ENCODE measurements around the gene DDX27. TPM values are rescaled to one million over a fixed set of nuclear protein-coding genes. Genes with fewer than 3 reads are reported as not detected.
A peak's percentile ranks its signal among the peaks of the same experiment; 100 is the strongest.

DDX27 gene
- total and polyA plus RNA-seq, 9 of the 15 experiments (the other 6 are each of a cell fraction or from before 2014, with no cell fraction given), result 17.9 to 79.3 (median 57.0) TPM

GRCh38 chr20:49278036-49278817 is 59.0 kb downstream of the DDX27 start, which contains the start of gene ZNFX1 (continued):
- TF ChIP-seq AFF1 (IDR thresholded peaks at IDR 0.05; ENCODE audit: low read depth in 1 of 2, partially characterized antibody in 2 of 2) (peak; percentile 77 to 88), SAP30 (IDR thresholded peaks at IDR 0.05; ENCODE audit: borderline replicate concordance, insufficient read depth, low read depth, low read length, poor library complexity, severe bottlenecking) (peak; percentile 57), BHLHE40 (IDR thresholded peaks at IDR 0.05; ENCODE audit: low read length) (peak; percentile 84), PHF21A (IDR thresholded peaks at IDR 0.05; ENCODE audit: borderline replicate concordance, low read depth) (no peak; the same call in 1 of the 2 replicates), ZBTB9 (CRISPR knock-in tag; IDR thresholded peaks at IDR 0.05) (peak; percentile 77; the same call in 1 of the 2 replicates), SIX5 (IDR thresholded peaks at IDR 0.05; ENCODE audit: borderline replicate concordance in 1 of 2, insufficient read depth in 1 of 2, low read depth in 1 of 2, low read length in 2 of 2) (peak; percentile 76 to 82), ETV6 (IDR thresholded peaks at IDR 0.05; ENCODE audit: borderline replicate concordance in 1 of 2, low read depth in 2 of 2, low read length in 1 of 2) (0 out of 4 replicates have a peak, but pooled peaks of 1 of the 2 experiments have one; percentile 23), ETV6 (CRISPR knock-in tag; IDR thresholded peaks at IDR 0.05; ENCODE audit: borderline replicate concordance) (no peak), PML (IDR thresholded peaks at IDR 0.05; ENCODE audit: low read length) (peak; percentile 97), HEY1 (CRISPR knock-in tag; IDR thresholded peaks at IDR 0.05; ENCODE audit: borderline replicate concordance) (no peak), RAD21 (CRISPR knock-in tag; conservative IDR thresholded peaks at IDR 0.05 in 1 of 2, IDR thresholded peaks at IDR 0.05 in 1 of 2) (peak in 1 of 2 experiments; percentile 6; a peak in 1 of 4 replicates), FOSL1 (tag; conservative IDR thresholded peaks at IDR 0.05) (0 out of 2 replicates have a peak, but pooled peaks have one; percentile 41), E2F5 (CRISPR knock-in tag; IDR thresholded peaks at IDR 0.05) (no peak; the same call in 1 of the 2 replicates), SMAD1 (IDR thresholded peaks at IDR 0.05; ENCODE audit: low read depth, low read length, partially characterized antibody) (peak; percentile 95), KDM2B (CRISPR knock-in tag; IDR thresholded peaks at IDR 0.05) (no peak), ZBTB17 (CRISPR knock-in tag; IDR thresholded peaks at IDR 0.05) (peak; percentile 74)
- TF ChIP-seq, protein P1, sequence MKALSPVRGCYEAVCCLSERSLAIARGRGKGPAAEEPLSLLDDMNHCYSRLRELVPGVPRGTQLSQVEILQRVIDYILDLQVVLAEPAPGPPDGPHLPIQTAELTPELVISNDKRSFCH (CRISPR knock-in tag; IDR thresholded peaks at IDR 0.05), result no peak
- TF ChIP-seq, protein P1 (tag; IDR thresholded peaks at IDR 0.05), result peak; percentile 86
